HepG2 (cell line): Measurements from ENCODE around the gene FCGR3B. TPM values are rescaled to one million over a fixed set of nuclear protein-coding genes. Genes with fewer than 3 reads are reported as not detected.
"Not testable (repeated sequence)": the region's sequence is repeated elsewhere in the genome, so short reads cannot be mapped to it uniquely, and the experiment has no call there.

Experiments
- ATAC-seq: fragments of 200-7000 bp; cut with Tn5 transposase; 3 replicates; pipeline ENCODE4 v1.9.1; 2020; ENCODE audit warnings: mild to moderate bottlenecking, moderate library complexity
- BruUV-seq: library from RNA; stranded (reverse); fragments of 400-500 nt; replicated peaks from 2 replicates; lab custom pipeline; 2021; lab: Mats Ljungman, UMichigan
- CTCF ChIA-PET: fragments of 300-600 bp; formaldehyde crosslinking; extraction: SDS; loops from one replicate; lab custom pipeline; 2021; ENCODE audit warnings: low total read pairs, inconsistent platforms, low intra/inter-chr PET ratio; lab: Yijun Ruan, JAX
- POLR2A ChIA-PET: fragments of 350-600 bp; sonication (Branson Sonifier 250); formaldehyde crosslinking; loops from one replicate; lab custom pipeline; 2020; ENCODE audit warnings: antibody characterized with exemption, inconsistent platforms; lab: Yijun Ruan, JAX
- DNase-seq: peaks from one replicate; pipeline ENCODE4 v3.0.0-alpha.2; 2015; ENCODE audit warnings: low spot score
- FAIRE-seq: peaks from 3 replicates; lab custom pipeline; 2011; peaks lifted over from hg19 to GRCh38; lab: Jason Lieb, UNC
- H2AFZ ChIP-seq: one replicate; pipeline ENCODE4 v1.6.1; 2011; ENCODE audit warnings: low read length, inconsistent platforms
- H3K27ac ChIP-seq: fragments of 300-600 bp; 3 replicates; pipeline ENCODE4 v1.8.0; 2011; ENCODE audit warnings: mixed run types, mild to moderate bottlenecking, mixed read lengths, low read length, inconsistent platforms; ENCODE audit not compliant: insufficient read depth; ENCODE audit errors: extremely low read length
- H3K27me3 ChIP-seq, 2 experiments: fragments of 200-600 bp in 1 of 2; 2 replicates in 1 of 2; 3 replicates in 1 of 2; pipeline versions ENCODE4 v1.6.0 to v1.8.0; 2011; ENCODE audit warnings: low read length in 2 of 2, mild to moderate bottlenecking in 2 of 2, moderate library complexity in 2 of 2, inconsistent platforms in 1 of 2; ENCODE audit not compliant: insufficient read depth in 2 of 2, control insufficient read depth in 1 of 2
- H3K36me3 ChIP-seq, 2 experiments: fragments of 200-600 bp in 1 of 2; replicated peaks in 1 of 2; 2 replicates in 1 of 2; 3 replicates in 1 of 2; pipeline versions ENCODE4 v1.5.1 to v1.8.0; 2011; ENCODE audit warnings: low read length in 2 of 2, inconsistent platforms in 1 of 2; ENCODE audit not compliant: insufficient read depth in 2 of 2, control insufficient read depth in 1 of 2
- H3K4me1 ChIP-seq: 2 replicates; pipeline ENCODE4 v1.5.1; 2012; ENCODE audit warnings: low read length, inconsistent platforms; ENCODE audit not compliant: insufficient read depth
- H3K4me2 ChIP-seq: 2 replicates; pipeline ENCODE4 v1.6.0; 2011; ENCODE audit warnings: low read depth, low read length, inconsistent platforms
- H3K4me3 ChIP-seq, 3 experiments: fragments of 200-600 bp in 1 of 3; sonication (generic), shearing (Covaris generic) in 1 of 3; replicated peaks in 1 of 3; 2 replicates each; pipeline ENCODE4 v1.5.1; 2011 to 2016; ENCODE audit warnings: low read length in 3 of 3, inconsistent platforms in 2 of 3, low read depth in 2 of 3, mild to moderate bottlenecking in 2 of 3, control low read depth in 1 of 3, mixed read lengths in 1 of 3; ENCODE audit not compliant: insufficient read depth in 1 of 3
- H3K79me2 ChIP-seq: one replicate; pipeline ENCODE4 v1.6.1; 2011; ENCODE audit warnings: low read length, inconsistent platforms; ENCODE audit not compliant: insufficient read depth
- H3K9ac ChIP-seq: 2 replicates; pipeline ENCODE4 v1.6.0; 2011; ENCODE audit warnings: mild to moderate bottlenecking, low read depth, low read length, inconsistent platforms; ENCODE audit not compliant: insufficient read depth
- H3K9me3 ChIP-seq: 2 replicates; pipeline ENCODE4 v1.5.1; 2012; ENCODE audit warnings: mild to moderate bottlenecking, low read length
- H4K20me1 ChIP-seq: 2 replicates; pipeline ENCODE4 v1.6.0; 2011; ENCODE audit warnings: inconsistent platforms, mild to moderate bottlenecking, low read length, moderate library complexity; ENCODE audit not compliant: insufficient read depth
- WGBS: methylation state at CpG from one replicate; pipeline ENCODE4 v1.1.6; 2017; ENCODE audit warnings: low lambda C conversion rate; 5-methylcytosine and 5-hydroxymethylcytosine counted together
- in situ Hi-C: cut with HindIII; loops from 2 replicates; pipeline ENCODE4 v1.10.0; 2017; ENCODE audit warnings: low pct_unique_long_range_greater_than_20kb; ENCODE audit not compliant: extremely low pct_ligation_motif_present
- intact Hi-C: fragments of 100-400 bp; cut with micrococcal nuclease; formaldehyde crosslinking; loops from one replicate; pipeline ENCODE4 v1.10.0; 2022; ENCODE audit not compliant: unreplicated experiment
- polyA plus RNA-seq, 8 experiments: library from polyadenylated mRNA; depleted of rRNA in 3 of 8; stranded (reverse) in 7 of 8; unstranded in 1 of 8; fragments of >200 nt; fragmentation: Illumina TruSeq in 4 of 8; extraction: Trizol in 4 of 8; gene quantifications; 2 replicates each; pipeline versions ENCODE4 v1.2.1 to v1.2.3, GENCODE V29; 2011 to 2016; ENCODE audit warnings: low read depth in 4 of 8, missing spikeins in 1 of 8, mixed read lengths in 1 of 8; ENCODE audit not compliant: insufficient read depth in 1 of 8
- total RNA-seq, 5 experiments: library from RNA; depleted of rRNA; stranded (reverse); fragments of >200 nt; fragmentation: Illumina TruSeq; extraction: Trizol; gene quantifications; 2 replicates each; pipeline ENCODE4 v1.2.3, GENCODE V29; 2016; ENCODE audit warnings: low read depth in 1 of 5

Gene FCGR3B
- total and polyA plus RNA-seq, 2 of the 13 experiments (the other 11 are each of a cell fraction or from before 2014, with no cell fraction given): not detected

DNA sequence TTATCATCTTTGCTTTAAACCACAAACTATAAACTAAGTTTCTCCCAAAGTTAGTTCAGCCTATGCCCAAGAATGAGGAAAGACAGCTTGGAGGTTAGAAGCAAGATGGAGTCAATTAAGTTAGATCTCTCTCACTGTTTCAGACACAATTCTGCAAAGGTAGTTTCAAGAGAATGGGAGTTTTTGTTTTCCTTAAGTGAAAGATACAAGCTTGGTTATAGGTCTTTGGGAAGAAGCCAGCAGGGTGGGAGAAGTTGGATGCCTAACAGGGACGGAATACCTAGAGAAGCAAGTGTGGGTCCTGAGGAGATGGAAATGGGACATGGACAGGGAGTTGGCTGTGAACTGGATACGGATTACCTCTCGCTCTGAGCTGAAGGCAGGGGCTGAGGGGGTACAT, 6.0 kb upstream of the FCGR3B start:
- H3K27ac ChIP-seq, ATAC-seq, H3K4me3 ChIP-seq, H3K4me2 ChIP-seq, H2AFZ ChIP-seq, H3K9ac ChIP-seq, intact Hi-C loops, H3K27me3 ChIP-seq, H3K4me1 ChIP-seq, CTCF ChIA-PET, H3K9me3 ChIP-seq, H4K20me1 ChIP-seq, in situ Hi-C loops, DNase-seq, H3K79me2 ChIP-seq, POLR2A ChIA-PET, FAIRE-seq, H3K36me3 ChIP-seq, BruUV-seq: not testable (repeated sequence)
- 20% methylated on average over 3 of the region's 3 CpGs for WGBS

DNA sequence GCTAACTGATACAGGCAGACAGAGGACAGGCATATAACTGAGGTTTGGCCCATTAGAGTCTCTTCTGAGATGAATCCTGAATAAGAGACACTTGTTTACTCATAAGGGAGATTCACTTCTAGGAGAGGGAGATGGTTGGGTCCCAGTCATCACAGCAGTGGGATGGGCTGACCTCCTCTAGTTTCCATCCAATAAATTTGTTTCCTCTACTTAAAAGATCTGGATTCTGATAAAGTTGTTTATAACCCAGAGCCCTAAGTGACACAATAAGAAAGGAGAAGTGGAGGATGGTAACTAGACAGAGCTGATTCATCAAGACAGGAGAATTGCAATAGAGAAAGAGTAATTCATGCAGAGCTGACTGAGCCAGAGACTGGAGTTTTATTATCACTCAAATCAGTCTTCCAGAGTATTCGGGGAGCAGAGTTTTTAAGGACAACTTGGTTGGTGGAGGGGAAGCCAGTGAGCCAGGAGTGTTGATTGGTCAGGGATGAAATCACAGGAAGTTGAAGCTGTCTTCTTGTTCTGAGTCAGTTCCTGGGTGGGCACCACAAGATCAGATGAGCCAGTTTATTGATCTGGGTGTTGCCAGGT, 5.3 kb upstream of the FCGR3B start:
- FAIRE-seq, H3K9me3 ChIP-seq, H3K9ac ChIP-seq, intact Hi-C loops, H3K27me3 ChIP-seq, in situ Hi-C loops, H3K4me2 ChIP-seq, DNase-seq, H4K20me1 ChIP-seq, H3K36me3 ChIP-seq, H3K4me1 ChIP-seq, H2AFZ ChIP-seq, POLR2A ChIA-PET, ATAC-seq, H3K4me3 ChIP-seq, H3K79me2 ChIP-seq, H3K27ac ChIP-seq, BruUV-seq, CTCF ChIA-PET: not testable (repeated sequence)
- WGBS: no CpG with 5 or more reads among the region's 1 CpG

DNA sequence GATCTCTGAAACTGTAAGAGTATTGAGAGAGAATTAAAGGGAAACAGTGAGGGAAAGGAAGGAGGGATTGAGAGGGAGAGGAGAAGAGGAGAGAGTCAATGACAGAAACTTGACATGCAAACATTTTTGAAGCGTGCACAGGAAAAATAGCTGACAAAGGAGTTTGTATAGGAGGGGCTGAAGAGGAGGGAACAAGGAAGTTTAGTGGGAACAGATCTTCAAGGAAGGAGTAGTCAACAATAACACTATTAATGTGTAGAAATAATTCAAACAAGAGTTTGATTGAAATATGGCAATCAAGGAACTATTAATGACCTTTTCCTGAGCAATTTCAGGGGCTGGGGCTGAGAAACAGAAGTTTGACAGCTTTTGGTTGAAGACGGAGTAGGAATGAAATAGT, 4.0 kb upstream of the FCGR3B start:
- BruUV-seq, intact Hi-C loops, in situ Hi-C loops, H2AFZ ChIP-seq, H4K20me1 ChIP-seq, H3K36me3 ChIP-seq, H3K79me2 ChIP-seq, ATAC-seq, H3K27me3 ChIP-seq, DNase-seq, H3K27ac ChIP-seq, H3K4me1 ChIP-seq, H3K9me3 ChIP-seq, H3K4me2 ChIP-seq, CTCF ChIA-PET, FAIRE-seq, H3K9ac ChIP-seq, POLR2A ChIA-PET, H3K4me3 ChIP-seq: not testable (repeated sequence)
- WGBS: 19% methylated on average over 2 of the region's 2 CpGs

DNA sequence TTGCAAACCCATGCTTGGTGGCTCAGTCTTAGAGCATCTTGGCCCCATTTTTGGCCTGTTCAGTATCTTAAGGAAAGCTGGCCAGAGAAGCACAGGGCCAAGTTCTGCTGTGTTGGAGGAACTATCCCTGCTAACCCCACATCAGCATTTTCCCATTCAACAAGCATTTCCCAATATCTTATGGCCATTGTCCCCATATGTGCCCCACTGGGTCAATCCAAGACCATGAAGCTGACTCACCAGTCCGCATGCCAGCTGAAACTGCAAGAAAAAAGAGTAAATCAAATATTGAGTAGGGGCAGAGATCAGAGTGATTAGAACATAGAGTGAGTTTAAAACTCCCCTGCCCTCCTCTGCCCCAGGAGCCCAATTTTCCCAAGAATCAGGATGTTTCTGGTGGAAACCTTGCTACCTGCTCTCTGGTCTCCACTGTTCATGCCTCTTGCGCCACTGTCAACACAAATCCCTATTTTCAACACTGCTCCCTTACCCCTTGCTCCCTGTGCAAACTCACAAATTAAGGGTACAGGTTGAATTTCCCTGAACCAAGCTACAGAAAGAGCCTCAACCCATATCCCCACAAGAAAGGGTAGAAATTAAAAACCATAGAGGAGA, 741 bp downstream of the FCGR3B start:
- H3K4me2 ChIP-seq, H3K4me3 ChIP-seq, BruUV-seq, CTCF ChIA-PET, H4K20me1 ChIP-seq, in situ Hi-C loops, FAIRE-seq, H3K9me3 ChIP-seq, POLR2A ChIA-PET, DNase-seq, H3K79me2 ChIP-seq, H2AFZ ChIP-seq, H3K36me3 ChIP-seq, intact Hi-C loops, ATAC-seq, H3K27ac ChIP-seq, H3K27me3 ChIP-seq, H3K9ac ChIP-seq, H3K4me1 ChIP-seq: not testable (repeated sequence)
- WGBS: 26% methylated on average over 1 of the region's 2 CpGs
